Activated naive CD8-positive, alpha-beta T cell treated with anti-CD3 and anti-CD28 coated beads, Interleukin-2, amount 50 U/mL, for 24 hours (primary cell): ENCODE results near the gene AURKA.
"Not testable (repeated sequence)": the region's sequence is repeated elsewhere in the genome, so short reads cannot be mapped to it uniquely, and the experiment has no call there.

Experiments used
- ATAC-seq: fragments of 150-1000 bp; cut with Tn5 transposase; one replicate; pipeline ENCODE4 v1.10.0; 2021
- DNase-seq: peaks from one replicate; pipeline ENCODE4 v3.0.0; 2021
- H3K27ac Mint-ChIP-seq: one replicate; pipeline ENCODE4 v1.8.0; 2021; ENCODE audit warnings: mild to moderate bottlenecking, mixed read lengths
- H3K27me3 Mint-ChIP-seq: one replicate; pipeline ENCODE4 v1.8.0; 2021; ENCODE audit warnings: mixed read lengths
- H3K36me3 Mint-ChIP-seq: one replicate; pipeline ENCODE4 v1.8.0; 2021; ENCODE audit warnings: low read depth, mixed read lengths
- H3K4me1 Mint-ChIP-seq: one replicate; pipeline ENCODE4 v1.8.0; 2021; ENCODE audit warnings: mixed read lengths
- H3K4me3 Mint-ChIP-seq: one replicate; pipeline ENCODE4 v1.8.0; 2021; ENCODE audit warnings: mild to moderate bottlenecking, moderate library complexity, mixed read lengths
- H3K9me3 Mint-ChIP-seq: one replicate; pipeline ENCODE4 v1.8.0; 2021; ENCODE audit warnings: mixed read lengths

The AURKA gene

DNA sequence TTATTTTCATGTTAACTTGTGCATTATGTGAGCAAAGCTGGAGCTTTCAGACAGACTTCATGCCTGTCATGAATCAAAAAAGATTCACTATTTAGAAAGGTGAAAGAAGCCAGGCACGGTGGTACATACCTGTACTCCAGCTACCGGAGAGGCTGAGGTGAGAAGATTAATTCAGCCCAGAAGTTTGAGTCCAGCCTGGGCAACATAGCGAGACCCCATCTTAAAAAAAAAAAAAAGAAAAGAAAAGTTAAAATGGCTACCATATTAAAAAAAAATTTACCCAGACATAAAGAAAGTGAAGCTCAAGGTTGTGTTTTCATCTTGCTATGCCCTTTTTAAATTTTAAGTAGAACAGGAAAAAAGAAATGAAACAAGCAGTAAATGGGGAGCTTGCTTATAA lies 20.9 kb upstream of the AURKA start:
- H3K4me1 Mint-ChIP-seq, result peaks cover 75% of the 10 kb centered on the region
- H3K9me3 Mint-ChIP-seq, result no peaks in the 10 kb centered on the region
- no peak for ATAC-seq
- H3K4me3 Mint-ChIP-seq, result peak overlapping the region; percentile 79
- no peak for DNase-seq
- peak overlapping the region; percentile 91 for H3K27ac Mint-ChIP-seq
- peaks cover 27% of the 10 kb centered on the region for H3K36me3 Mint-ChIP-seq
- no peaks in the 10 kb centered on the region for H3K27me3 Mint-ChIP-seq

DNA sequence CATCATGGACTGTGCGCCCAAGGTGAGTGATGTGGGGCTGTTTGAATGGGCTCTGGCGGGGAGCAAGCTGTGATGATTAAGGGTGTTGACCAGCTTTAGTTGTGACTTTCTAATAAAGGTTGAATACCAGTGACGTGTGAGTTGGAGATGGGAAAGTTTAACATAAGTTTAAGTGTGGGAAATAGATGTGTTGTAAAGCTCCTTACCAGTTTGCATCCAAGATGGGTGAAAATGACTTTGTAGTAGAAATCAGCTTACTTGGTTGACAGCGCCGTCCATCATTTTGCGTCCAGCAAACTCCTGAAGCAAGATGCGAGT lies 20.4 kb upstream of the AURKA start:
- peaks cover 70% of the 10 kb centered on the region for H3K4me1 Mint-ChIP-seq
- peak overlapping the region; percentile 91 for H3K27ac Mint-ChIP-seq
- DNase-seq, result no peak
- no peaks in the 10 kb centered on the region for H3K27me3 Mint-ChIP-seq
- H3K36me3 Mint-ChIP-seq, result peaks cover 31% of the 10 kb centered on the region
- no peaks in the 10 kb centered on the region for H3K9me3 Mint-ChIP-seq
- ATAC-seq, result no peak
- peak overlapping the region; percentile 79 for H3K4me3 Mint-ChIP-seq

DNA sequence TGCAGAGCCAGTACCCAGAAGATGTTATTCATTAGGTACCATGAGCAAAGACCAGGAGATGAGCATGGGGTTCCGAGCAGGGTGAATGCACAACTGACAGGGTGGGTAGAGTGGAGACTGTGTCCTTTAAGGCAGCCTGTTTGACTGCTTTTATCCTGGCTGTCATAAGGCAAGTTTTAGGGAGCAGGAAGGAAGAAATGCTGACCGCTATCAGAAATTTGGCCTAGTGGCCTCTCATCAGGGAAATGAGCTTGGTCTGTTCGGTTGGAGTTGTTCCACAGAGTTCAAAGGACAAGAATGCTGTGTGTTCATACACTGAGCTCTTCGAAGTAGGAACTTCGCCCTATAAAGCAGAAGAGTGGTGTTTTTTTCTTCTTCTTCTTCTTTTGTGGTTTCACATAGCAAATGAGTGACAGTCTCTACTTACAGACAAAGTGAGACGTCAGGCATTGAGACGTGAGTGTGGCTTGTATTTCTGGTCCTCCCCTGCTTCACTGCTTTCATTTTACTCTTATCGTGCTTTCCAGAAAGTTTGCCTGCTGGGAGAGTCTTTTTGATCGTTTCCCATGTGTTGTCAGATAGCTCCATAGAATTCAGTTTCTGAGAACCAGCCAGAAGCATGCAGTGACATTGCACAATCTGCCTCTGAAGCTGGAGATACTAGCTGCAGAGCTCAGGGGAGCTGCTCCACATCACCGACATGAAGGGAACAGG lies 19.9 kb upstream of the AURKA start, which contains the start of gene CASS4:
Gene CASS4, plus strand, starts transcription at position 502 of the 714 bp plus-strand sequence. Its CDS starts 199 bp downstream, at position 701.
- Mint-ChIP-seq H3K4me3 (peak within 1 kb of the TSS; percentile 79), H3K4me1 (peaks cover 65% of the 10 kb centered on the region), H3K27me3 (no peaks in the 10 kb centered on the region), H3K36me3 (peaks cover 36% of the 10 kb centered on the region), H3K9me3 (no peaks in the 10 kb centered on the region), H3K27ac (peak within 1 kb of the TSS; percentile 91)
- DNase-seq (no peak), ATAC-seq (peak; percentile 53)

DNA sequence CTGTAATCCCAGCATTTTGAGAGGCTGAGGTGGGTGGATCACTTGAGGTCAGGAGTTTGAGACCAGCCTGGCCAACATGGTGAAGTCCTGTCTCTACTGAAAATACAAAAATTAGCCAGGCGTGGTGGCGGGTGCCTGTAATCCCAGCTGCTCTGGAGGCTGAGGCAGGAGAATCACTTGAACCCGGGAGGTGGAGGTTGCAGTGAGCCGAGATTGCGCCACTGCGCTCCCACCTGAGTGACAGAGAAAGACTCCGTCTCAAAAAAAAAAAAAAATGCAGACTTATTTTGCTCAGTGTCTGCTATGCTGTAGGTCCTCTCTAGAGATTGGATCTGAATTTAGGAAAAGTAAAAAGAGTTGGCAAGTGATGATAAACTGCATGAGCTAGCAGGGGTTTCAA lies 19.3 kb upstream of the AURKA start:
- ATAC-seq, H3K9me3 Mint-ChIP-seq, H3K27me3 Mint-ChIP-seq, DNase-seq: not testable (repeated sequence)
- peak overlapping the region; percentile 79 for H3K4me3 Mint-ChIP-seq
- peaks cover 40% of the 10 kb centered on the region for H3K36me3 Mint-ChIP-seq
- peaks cover 58% of the 10 kb centered on the region for H3K4me1 Mint-ChIP-seq
- H3K27ac Mint-ChIP-seq, result peak overlapping the region; percentile 91

DNA sequence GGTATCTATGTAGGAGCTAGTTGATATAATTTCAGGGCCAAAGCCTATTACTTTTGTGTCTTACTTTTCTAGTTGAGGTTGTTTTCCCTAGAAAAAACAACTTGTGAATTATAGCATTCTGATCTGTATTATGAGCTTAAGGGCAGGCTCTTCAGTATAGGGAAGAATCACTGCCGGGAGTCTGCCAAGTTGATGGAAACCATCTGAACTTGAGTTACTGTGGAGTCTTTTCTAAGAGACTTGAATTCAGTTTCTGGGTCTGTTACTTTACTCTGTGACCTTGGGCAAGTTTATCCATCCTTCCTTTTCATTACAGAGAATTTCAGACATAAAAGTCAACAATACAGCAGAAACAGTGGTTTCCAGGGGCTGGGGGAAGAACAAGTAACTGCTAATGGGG lies 17.9 kb upstream of the AURKA start:
- no peak for ATAC-seq
- Mint-ChIP-seq H3K4me3 (no peak overlapping the region), H3K27me3 (no peaks in the 10 kb centered on the region), H3K36me3 (peaks cover 50% of the 10 kb centered on the region), H3K9me3 (no peaks in the 10 kb centered on the region), H3K4me1 (peaks cover 52% of the 10 kb centered on the region), H3K27ac (no peak overlapping the region)
- no peak for DNase-seq

DNA sequence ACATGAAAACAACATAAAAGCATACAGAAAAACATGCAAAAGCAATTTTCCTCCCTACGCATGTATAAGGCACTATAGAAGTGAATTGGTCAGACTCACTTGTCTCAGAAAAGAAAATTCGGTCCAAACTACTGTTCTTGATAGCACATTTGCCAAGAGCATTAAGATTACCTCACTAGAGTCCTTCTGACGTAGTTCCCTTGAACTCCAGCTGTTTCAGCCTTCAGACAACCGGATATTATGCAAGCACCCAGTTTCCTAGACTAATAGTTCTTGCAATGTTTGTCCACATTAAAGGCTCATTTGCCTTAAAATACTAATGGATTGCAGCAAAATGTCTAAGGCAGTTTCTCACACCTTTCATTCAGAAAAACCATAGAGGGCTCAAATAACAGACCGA lies 17.5 kb upstream of the AURKA start:
- Mint-ChIP-seq H3K27me3 (no peaks in the 10 kb centered on the region), H3K4me1 (peaks cover 49% of the 10 kb centered on the region), H3K4me3 (no peak overlapping the region), H3K27ac (no peak overlapping the region), H3K36me3 (peaks cover 53% of the 10 kb centered on the region), H3K9me3 (no peaks in the 10 kb centered on the region)
- DNase-seq, result no peak
- no peak for ATAC-seq

DNA sequence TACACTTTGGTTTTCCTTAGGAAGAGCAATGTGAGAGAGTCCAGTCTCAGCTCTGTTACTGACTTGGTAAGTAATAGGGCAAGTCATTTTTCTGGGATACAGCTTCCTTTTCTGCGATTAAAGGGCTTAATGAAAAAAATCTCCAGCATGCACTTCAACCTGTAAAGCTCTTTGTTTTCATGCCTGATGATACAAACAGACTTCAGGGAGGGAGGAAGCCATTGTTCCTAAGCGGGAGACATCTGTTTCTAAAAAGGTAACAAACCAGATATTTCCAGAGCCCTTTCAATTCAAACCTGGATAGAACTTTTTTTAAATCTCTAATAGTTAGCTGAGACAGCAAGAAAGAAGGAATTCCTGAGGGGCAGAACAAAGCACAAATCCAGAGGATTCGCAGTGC lies 14.9 kb upstream of the AURKA start:
- Mint-ChIP-seq H3K4me1 (peaks cover 26% of the 10 kb centered on the region), H3K9me3 (no peaks in the 10 kb centered on the region), H3K27me3 (no peaks in the 10 kb centered on the region), H3K36me3 (peaks cover 53% of the 10 kb centered on the region), H3K4me3 (no peak overlapping the region), H3K27ac (no peak overlapping the region)
- DNase-seq (no peak), ATAC-seq (no peak)

DNA sequence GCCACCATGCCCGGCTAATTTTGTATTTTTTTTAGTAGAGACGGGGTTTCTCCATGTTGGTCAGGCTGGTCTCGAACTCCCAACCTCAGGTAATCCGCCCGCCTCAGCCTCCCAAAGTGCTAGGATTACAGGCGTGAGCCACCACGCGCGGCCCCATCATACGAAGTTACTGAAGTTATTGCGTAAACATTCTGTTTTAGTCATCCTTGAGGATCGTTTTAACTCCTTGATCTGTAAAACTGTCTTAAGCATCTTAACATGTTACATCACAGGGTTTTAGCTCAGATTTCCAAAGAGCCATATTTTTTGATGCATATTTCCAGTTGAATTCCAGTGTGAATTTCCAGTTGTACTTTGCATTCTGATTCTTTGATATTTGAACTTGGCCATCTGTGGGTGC lies 13.3 kb upstream of the AURKA start:
- H3K9me3 Mint-ChIP-seq, DNase-seq, H3K4me3 Mint-ChIP-seq, H3K27me3 Mint-ChIP-seq, ATAC-seq: not testable (repeated sequence)
- H3K4me1 Mint-ChIP-seq, result peaks cover 19% of the 10 kb centered on the region
- peak overlapping the region; percentile 22 for H3K27ac Mint-ChIP-seq
- H3K36me3 Mint-ChIP-seq, result peaks cover 58% of the 10 kb centered on the region

DNA sequence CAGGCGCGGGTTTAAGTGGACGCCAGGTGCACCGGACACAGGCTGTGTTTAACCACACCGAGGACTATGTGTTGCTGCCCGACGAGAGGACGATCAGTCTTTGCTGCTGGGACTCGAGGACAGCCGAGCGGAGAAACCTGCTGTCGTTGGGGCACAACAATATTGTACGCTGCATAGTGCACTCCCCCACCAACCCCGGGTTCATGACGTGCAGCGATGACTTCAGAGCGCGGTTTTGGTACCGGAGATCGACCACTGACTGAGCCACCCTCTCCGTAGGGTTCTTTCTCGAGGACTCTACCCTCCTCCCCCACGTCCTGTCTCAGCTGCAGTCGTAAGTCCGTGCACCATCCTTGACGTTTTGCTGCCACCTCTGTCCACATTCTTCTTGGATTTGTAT lies 11.4 kb upstream of the AURKA start:
- ATAC-seq (no peak), DNase-seq (no peak)
- Mint-ChIP-seq H3K4me1 (peaks cover 19% of the 10 kb centered on the region), H3K4me3 (no peak overlapping the region), H3K9me3 (no peaks in the 10 kb centered on the region), H3K27ac (peak overlapping the region; percentile 39), H3K27me3 (no peaks in the 10 kb centered on the region), H3K36me3 (peaks cover 70% of the 10 kb centered on the region)

DNA sequence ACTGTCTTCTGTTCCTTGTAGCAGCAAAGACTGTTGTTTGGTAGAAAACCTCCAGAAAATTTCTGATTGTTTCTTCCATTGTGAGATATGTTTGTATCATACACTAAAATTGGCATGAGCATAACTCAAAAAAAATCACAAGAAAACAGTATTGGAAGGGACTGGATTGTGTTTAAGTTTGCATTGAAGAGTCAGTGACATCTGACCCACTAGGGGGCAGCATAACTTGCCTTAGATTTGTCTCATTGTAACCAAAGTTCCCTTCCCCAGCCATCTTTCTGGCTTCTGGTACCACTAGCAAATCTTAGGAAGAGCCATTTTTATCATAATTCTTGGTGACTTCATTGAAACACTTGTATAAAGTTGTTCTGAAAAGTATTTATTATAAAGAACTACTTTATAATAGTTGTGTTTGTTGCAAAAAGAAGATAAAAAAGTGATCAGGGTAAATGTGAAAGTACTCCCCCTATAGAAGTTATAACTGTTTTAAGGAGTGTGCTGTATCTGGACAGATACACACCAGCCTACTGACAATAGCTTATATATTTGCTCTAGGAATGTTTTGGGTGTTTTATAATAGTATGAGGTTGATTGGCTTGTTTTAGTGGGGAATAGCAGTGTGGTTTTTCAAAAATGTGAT lies 8.1 kb upstream of the AURKA start:
- peak; percentile 64 for DNase-seq
- Mint-ChIP-seq H3K4me3 (no peak overlapping the region), H3K4me1 (peaks cover 17% of the 10 kb centered on the region), H3K27ac (peak overlapping the region; percentile 42), H3K9me3 (no peaks in the 10 kb centered on the region), H3K36me3 (peaks cover 69% of the 10 kb centered on the region), H3K27me3 (no peaks in the 10 kb centered on the region)
- peak; percentile 57 for ATAC-seq

DNA sequence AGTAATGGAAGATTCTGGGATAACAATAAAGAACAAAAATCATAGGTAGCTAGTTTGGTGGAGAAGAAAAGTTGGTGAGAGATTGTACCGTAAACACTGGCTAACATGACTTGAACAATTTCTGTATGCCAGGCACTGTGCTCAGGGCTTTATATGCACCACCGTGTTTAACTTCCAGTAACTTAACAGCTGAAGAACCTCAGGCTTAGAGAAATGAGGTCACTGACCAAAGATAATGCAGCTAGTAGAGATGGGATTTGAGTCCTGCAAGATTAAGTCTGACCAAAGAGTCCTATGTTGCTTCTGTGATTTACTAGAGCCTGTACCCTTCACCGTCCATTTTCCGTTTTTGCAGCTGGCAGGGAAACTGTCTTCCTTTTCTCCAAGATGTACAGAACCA lies 3.2 kb upstream of the AURKA start:
- Mint-ChIP-seq H3K36me3 (peaks cover 54% of the 10 kb centered on the region), H3K27me3 (no peaks in the 10 kb centered on the region), H3K27ac (peak overlapping the region; percentile 1), H3K4me3 (no peak overlapping the region), H3K9me3 (no peaks in the 10 kb centered on the region), H3K4me1 (peaks cover 31% of the 10 kb centered on the region)
- ATAC-seq (no peak), DNase-seq (no peak)

DNA sequence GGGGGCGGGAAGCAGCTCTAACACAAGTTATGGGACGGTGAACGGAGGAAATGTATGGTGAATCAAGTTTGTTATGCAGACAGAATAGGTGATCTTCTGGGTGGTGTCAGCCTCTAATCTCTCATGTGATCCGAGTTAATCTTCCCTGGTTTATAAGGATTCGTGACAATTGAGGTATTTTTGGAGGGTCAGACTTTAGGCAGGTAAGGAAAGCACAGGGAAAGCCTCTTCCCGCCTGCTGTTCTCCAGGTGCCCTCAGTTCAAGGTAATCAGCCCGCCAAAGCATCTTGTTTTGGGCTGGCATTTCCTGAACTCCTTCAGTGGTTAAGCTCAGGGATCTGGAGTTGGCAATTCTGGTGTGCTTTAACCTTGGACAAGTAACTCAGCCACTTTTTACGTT lies 1.6 kb upstream of the AURKA start:
- Mint-ChIP-seq H3K4me1 (peaks cover 33% of the 10 kb centered on the region), H3K36me3 (peaks cover 56% of the 10 kb centered on the region), H3K27ac (no peak overlapping the region), H3K4me3 (no peak overlapping the region), H3K9me3 (no peaks in the 10 kb centered on the region), H3K27me3 (no peaks in the 10 kb centered on the region)
- ATAC-seq (no peak), DNase-seq (no peak)

DNA sequence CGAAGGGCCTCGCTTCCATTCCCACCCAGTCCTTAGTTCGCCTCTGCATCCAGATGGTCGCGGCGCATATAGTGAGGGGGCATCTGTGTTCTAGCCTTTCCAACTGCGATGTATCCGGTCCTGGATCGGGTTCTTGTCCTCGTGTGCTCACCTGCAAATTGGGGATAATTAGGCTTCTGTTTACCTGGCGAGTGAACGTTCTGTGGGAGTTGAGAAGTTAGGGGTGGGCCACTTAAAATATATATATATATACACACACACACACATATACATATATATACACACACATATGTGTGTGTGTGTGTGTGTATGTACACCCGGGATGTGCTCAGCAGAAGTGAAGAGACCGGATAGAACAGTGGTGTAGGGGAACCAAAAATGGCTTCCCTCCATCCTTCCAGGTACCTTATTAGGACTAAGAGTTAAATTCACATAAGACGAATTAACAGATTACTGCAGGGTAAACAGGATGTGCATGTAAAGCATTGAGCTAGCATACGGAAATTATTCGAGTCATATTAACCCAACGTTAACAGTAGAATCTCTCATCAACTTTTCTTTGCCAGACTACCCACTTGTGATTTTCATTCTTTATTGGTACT lies 967 bp upstream of the AURKA start:
- H3K36me3 Mint-ChIP-seq, result peaks cover 61% of the 10 kb centered on the region
- no peak overlapping the region for H3K4me3 Mint-ChIP-seq
- peaks cover 33% of the 10 kb centered on the region for H3K4me1 Mint-ChIP-seq
- H3K9me3 Mint-ChIP-seq, result no peaks in the 10 kb centered on the region
- DNase-seq, result no peak
- no peak overlapping the region for H3K27ac Mint-ChIP-seq
- ATAC-seq, result no peak
- H3K27me3 Mint-ChIP-seq, result no peaks in the 10 kb centered on the region

DNA sequence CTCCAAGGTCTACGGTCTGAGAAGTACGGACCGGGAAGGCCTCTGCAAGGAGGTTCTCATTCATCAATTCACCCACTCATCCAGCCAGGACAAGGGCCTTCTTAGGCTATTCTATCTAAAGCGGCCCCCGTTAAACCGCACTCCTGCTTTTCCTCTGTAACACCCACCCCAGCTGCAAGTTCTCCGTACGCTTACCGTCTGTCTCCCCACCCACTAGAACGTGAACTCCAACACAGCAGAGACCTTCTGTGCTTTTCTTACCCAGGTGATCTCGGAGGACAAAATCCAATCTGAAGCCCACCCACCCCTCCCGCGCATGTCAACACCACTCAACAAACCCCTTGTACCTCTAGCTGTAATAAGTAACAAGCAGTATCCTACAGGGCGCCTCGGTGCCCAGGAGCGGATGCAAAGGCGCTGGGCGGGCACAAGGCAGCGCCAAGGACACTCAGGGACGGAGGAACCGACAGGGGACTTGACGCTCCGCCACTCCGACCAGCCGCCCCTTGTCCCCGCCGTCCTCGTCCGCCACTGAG lies 351 bp downstream of the AURKA start:
- H3K9me3 Mint-ChIP-seq, result no peaks in the 10 kb centered on the region
- H3K4me1 Mint-ChIP-seq, result peaks cover 33% of the 10 kb centered on the region
- no peaks in the 10 kb centered on the region for H3K27me3 Mint-ChIP-seq
- ATAC-seq, result peak; percentile 44
- H3K27ac Mint-ChIP-seq, result no peak overlapping the region
- peaks cover 59% of the 10 kb centered on the region for H3K36me3 Mint-ChIP-seq
- H3K4me3 Mint-ChIP-seq, result no peak overlapping the region
- DNase-seq, result no peak

DNA sequence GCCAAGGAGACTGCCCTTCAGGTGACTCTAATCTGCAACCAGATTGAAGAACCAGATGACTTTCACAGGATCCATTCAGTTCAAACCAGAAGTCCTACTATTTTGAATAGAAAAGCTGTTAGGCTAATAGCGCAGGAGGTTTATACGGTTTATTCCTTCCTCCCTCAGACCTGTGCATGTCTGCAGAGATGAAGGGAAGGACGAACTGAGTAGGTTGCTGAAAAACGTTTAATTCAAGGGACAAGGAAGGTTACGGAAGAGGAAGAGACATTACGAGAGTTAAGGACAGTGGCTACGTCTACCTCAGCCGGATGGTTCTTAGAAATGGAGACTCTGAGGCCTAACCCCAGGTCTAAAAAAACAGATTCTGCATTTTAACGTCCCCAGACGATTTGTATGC lies 978 bp downstream of the AURKA start:
- H3K9me3 Mint-ChIP-seq, result no peaks in the 10 kb centered on the region

More for the DNA sequence above, 978 bp downstream of the AURKA start:
- no peak for DNase-seq
- peaks cover 33% of the 10 kb centered on the region for H3K4me1 Mint-ChIP-seq
- H3K36me3 Mint-ChIP-seq, result peaks cover 64% of the 10 kb centered on the region
- H3K27me3 Mint-ChIP-seq, result no peaks in the 10 kb centered on the region
- ATAC-seq, result no peak
- no peak overlapping the region for H3K4me3 Mint-ChIP-seq
- peak overlapping the region; percentile 75 for H3K27ac Mint-ChIP-seq
